Measurements from ENCODE around the gene DAAM2. TPM values are rescaled to one million over a fixed set of nuclear protein-coding genes. Genes with fewer than 3 reads are reported as not detected.

Gene DAAM2
- total RNA-seq, 2 experiments from 2014 or later, result not detected

GRCh38 chr6:39942903-39943580 is 150.9 kb downstream of the DAAM2 start:
- no peak overlapping the region for H3K4me3 ChIP-seq (ENCODE audit: low read length)
- no peaks in the 10 kb centered on the region for H3K9me3 ChIP-seq (ENCODE audit: control insufficient read depth in 1 of 2, insufficient read depth in 1 of 2, low read length in 2 of 2)
- H3K36me3 ChIP-seq (ENCODE audit: insufficient read depth, low read length), result no peaks in the 10 kb centered on the region
- no peak for ATAC-seq (ENCODE audit: poor library complexity)
- Mint-ChIP-seq H3K9me3 (no peaks in the 10 kb centered on the region), H3K27me3 (no peaks in the 10 kb centered on the region), H3K27ac (no peak overlapping the region), H3K4me3 (no peak overlapping the region), H3K4me1 (ENCODE audit: low read depth) (no peaks in the 10 kb centered on the region), H3K36me3 (ENCODE audit: low read depth) (no peaks in the 10 kb centered on the region)
- peaks cover 0 to 2% of the 10 kb centered on the region in 2 experiments for H3K27me3 ChIP-seq (ENCODE audit: control insufficient read depth in 1 of 2, insufficient read depth in 2 of 2, low read length in 2 of 2)
- no peak overlapping the region for H3K27ac ChIP-seq (ENCODE audit: low read depth in 1 of 2, low read length in 2 of 2)
- CTCF ChIA-PET, result no interaction called here
- no peak for TF ChIP-seq CTCF (IDR thresholded peaks at IDR 0.05)
- no peaks in the 10 kb centered on the region for H3K4me1 ChIP-seq (ENCODE audit: insufficient read depth, low read length)
- POLR2A ChIA-PET, result no interaction called here
- no peak for DNase-seq
- intact Hi-C loops (cut with DNase I, micrococcal nuclease), result no loop called here

- no peak overlapping the region for H3K4me3 Mint-ChIP-seq
- no peaks in the 10 kb centered on the region for H3K4me1 ChIP-seq (ENCODE audit: insufficient read depth, low read length)
- no peak overlapping the region for H3K4me3 ChIP-seq (ENCODE audit: low read length)
- H3K27ac ChIP-seq (ENCODE audit: low read depth in 1 of 2, low read length in 2 of 2), result no peak overlapping the region
- POLR2A ChIA-PET, result no interaction called here
- no peak for TF ChIP-seq CTCF (IDR thresholded peaks at IDR 0.05)
- no peaks in the 10 kb centered on the region for H3K4me1 Mint-ChIP-seq (ENCODE audit: low read depth)
- H3K27me3 ChIP-seq (ENCODE audit: control insufficient read depth in 1 of 2, insufficient read depth in 2 of 2, low read length in 2 of 2), result peaks cover 0 to 3% of the 10 kb centered on the region in 2 experiments
- no peaks in the 10 kb centered on the region for H3K36me3 ChIP-seq (ENCODE audit: insufficient read depth, low read length)
- H3K9me3 ChIP-seq (ENCODE audit: control insufficient read depth in 1 of 2, insufficient read depth in 1 of 2, low read length in 2 of 2), result no peaks in the 10 kb centered on the region
- H3K9me3 Mint-ChIP-seq, result no peaks in the 10 kb centered on the region
- no peaks in the 10 kb centered on the region for H3K36me3 Mint-ChIP-seq (ENCODE audit: low read depth)
- H3K27ac Mint-ChIP-seq, result no peak overlapping the region
- ATAC-seq (ENCODE audit: poor library complexity) (no peak), DNase-seq (no peak)
- CTCF ChIA-PET, result no interaction called here
- intact Hi-C loops (cut with DNase I, micrococcal nuclease), result no loop called here
- H3K27me3 Mint-ChIP-seq, result no peaks in the 10 kb centered on the region
Measured at GRCh38 chr6:39945626-39946025, 153.4 kb downstream of the DAAM2 start.

- Histone ChIP-seq H3K4me3 (ENCODE audit: low read length) (no peak overlapping the region), H3K27me3 (ENCODE audit: control insufficient read depth in 1 of 2, insufficient read depth in 2 of 2, low read length in 2 of 2) (peaks cover 3 to 5% of the 10 kb centered on the region in 2 experiments), H3K9me3 (ENCODE audit: control insufficient read depth in 1 of 2, insufficient read depth in 1 of 2, low read length in 2 of 2) (no peaks in the 10 kb centered on the region), H3K36me3 (ENCODE audit: insufficient read depth, low read length) (no peaks in the 10 kb centered on the region), H3K27ac (ENCODE audit: low read depth in 1 of 2, low read length in 2 of 2) (no peak overlapping the region), H3K4me1 (ENCODE audit: insufficient read depth, low read length) (no peaks in the 10 kb centered on the region)
- Mint-ChIP-seq H3K4me1 (ENCODE audit: low read depth) (no peaks in the 10 kb centered on the region), H3K4me3 (no peak overlapping the region), H3K36me3 (ENCODE audit: low read depth) (no peaks in the 10 kb centered on the region), H3K9me3 (no peaks in the 10 kb centered on the region), H3K27me3 (no peaks in the 10 kb centered on the region), H3K27ac (no peak overlapping the region)
- no peak for DNase-seq
- POLR2A ChIA-PET, result no interaction called here
- intact Hi-C loops (cut with DNase I, micrococcal nuclease), result no loop called here
- CTCF ChIA-PET, result no interaction called here
- no peak for ATAC-seq (ENCODE audit: poor library complexity)
- no peak for TF ChIP-seq CTCF (IDR thresholded peaks at IDR 0.05)
Measured at GRCh38 chr6:39947611-39948068, 155.5 kb downstream of the DAAM2 start.
